RWPE2 (cell line): ENCODE data around the gene OR51B6.

ENCODE experiments used
- ATAC-seq: fragments of 200-7000 bp; cut with Tn5 transposase; 3 replicates; pipeline ENCODE4 v1.9.1; 2021; ENCODE audit warnings: low read depth
- DNase-seq: peaks from one replicate; pipeline ENCODE4 v3.0.0-alpha.2; 2020; ENCODE audit warnings: low spot score
- H3K27ac ChIP-seq: fragments of 450-650 bp; 2 replicates; pipeline ENCODE4 v1.5.1; 2017; ENCODE audit warnings: mild to moderate bottlenecking; ENCODE audit not compliant: poor library complexity, severe bottlenecking
- H3K27me3 ChIP-seq: fragments of 250-450 bp; sonication (Bioruptor Pico); 2 replicates; pipeline ENCODE4 v1.5.1; 2021; ENCODE audit warnings: mild to moderate bottlenecking, moderate library complexity; ENCODE audit not compliant: insufficient read depth, poor library complexity, severe bottlenecking
- H3K36me3 ChIP-seq: fragments of 250-450 bp; sonication (Bioruptor Pico); 2 replicates; pipeline ENCODE4 v1.5.1; 2020; ENCODE audit warnings: low read depth, mild to moderate bottlenecking, moderate library complexity
- H3K4me1 ChIP-seq: fragments of 250-450 bp; sonication (Bioruptor Pico); 2 replicates; pipeline ENCODE4 v1.5.1; 2021; ENCODE audit warnings: mild to moderate bottlenecking, moderate library complexity; ENCODE audit not compliant: insufficient read depth, poor library complexity, severe bottlenecking
- H3K4me3 ChIP-seq: fragments of 250-450 bp; sonication (Bioruptor Pico); 2 replicates; pipeline ENCODE4 v1.5.1; 2021; ENCODE audit warnings: mild to moderate bottlenecking, moderate library complexity; ENCODE audit not compliant: severe bottlenecking
- H3K9me3 ChIP-seq: fragments of 250-450 bp; sonication (Bioruptor Pico); 2 replicates; pipeline ENCODE4 v1.5.1; 2021; ENCODE audit warnings: mild to moderate bottlenecking, moderate library complexity; ENCODE audit not compliant: severe bottlenecking
- CTCF ChIP-seq: fragments of 450-650 bp; IDR thresholded peaks from one replicate; pipeline ENCODE4 v1.5.1; 2017; ENCODE audit warnings: mild to moderate bottlenecking, moderate library complexity; ENCODE audit not compliant: poor library complexity, severe bottlenecking

OR51B6 gene

GRCh38 chr11:5368502-5369043 lies 17.3 kb downstream of the OR51B6 start:
- H3K36me3 ChIP-seq = no peaks in the 10 kb centered on the region
- H3K9me3 ChIP-seq = no peaks in the 10 kb centered on the region
- DNase-seq (no peak), ATAC-seq (no peak)
- H3K4me1 ChIP-seq = no peaks in the 10 kb centered on the region
- H3K27ac ChIP-seq = no peak overlapping the region
- no peak overlapping the region for H3K4me3 ChIP-seq
- H3K27me3 ChIP-seq = peaks cover 6% of the 10 kb centered on the region
- no peak for TF ChIP-seq CTCF

GRCh38 chr11:5369789-5370188 lies 18.5 kb downstream of the OR51B6 start:
- no peaks in the 10 kb centered on the region for H3K9me3 ChIP-seq
- H3K4me3 ChIP-seq = no peak overlapping the region
- no peak overlapping the region for H3K27ac ChIP-seq
- DNase-seq (no peak), ATAC-seq (no peak)
- peaks cover 6% of the 10 kb centered on the region for H3K27me3 ChIP-seq
- H3K4me1 ChIP-seq = no peaks in the 10 kb centered on the region
- H3K36me3 ChIP-seq = no peaks in the 10 kb centered on the region
- peak; percentile 32 for TF ChIP-seq CTCF

- Histone ChIP-seq H3K9me3 (no peaks in the 10 kb centered on the region), H3K27ac (no peak overlapping the region), H3K4me1 (no peaks in the 10 kb centered on the region), H3K4me3 (no peak overlapping the region), H3K36me3 (no peaks in the 10 kb centered on the region), H3K27me3 (no peaks in the 10 kb centered on the region)
- peak; percentile 76 for TF ChIP-seq CTCF
- DNase-seq = no peak
- ATAC-seq = peak; percentile 86
These were observed 29.5 kb downstream of the OR51B6 start for GRCh38 chr11:5380740-5381342.

- Histone ChIP-seq H3K9me3 (no peaks in the 10 kb centered on the region), H3K36me3 (no peaks in the 10 kb centered on the region), H3K27me3 (no peaks in the 10 kb centered on the region), H3K4me1 (no peaks in the 10 kb centered on the region), H3K27ac (no peak within 1 kb of the TSS), H3K4me3 (no peak within 1 kb of the TSS)
- DNase-seq (no peak), ATAC-seq (no peak)
- TF ChIP-seq CTCF = no peak
These were observed 32.3 kb downstream of the OR51B6 start, which contains the start of gene OR51M1 for GRCh38 chr11:5383576-5383975. OR51M1 (plus strand) TSS chr11:5383812; CDS start chr11:5389399, 5,587 bp downstream.

GRCh38 chr11:5384335-5384734 lies 33.0 kb downstream of the OR51B6 start:
- DNase-seq (no peak), ATAC-seq (no peak)
- Histone ChIP-seq H3K27me3 (no peaks in the 10 kb centered on the region), H3K27ac (no peak overlapping the region), H3K36me3 (no peaks in the 10 kb centered on the region), H3K4me3 (no peak overlapping the region), H3K9me3 (no peaks in the 10 kb centered on the region), H3K4me1 (no peaks in the 10 kb centered on the region)
- no peak for TF ChIP-seq CTCF
